SU-DHL-6 (cell line): ENCODE data around the gene ORM1.
"Not testable (repeated sequence)": the region's sequence is repeated elsewhere in the genome, so short reads cannot be mapped to it uniquely, and the experiment has no call there.

Experiments
- H2AFZ ChIP-seq: fragments of 200-600 bp; sonication (generic); 2 replicates; pipeline ENCODE4 v1.6.1; 2014; ENCODE audit warnings: low read depth, mild to moderate bottlenecking, moderate library complexity, mixed read lengths, antibody characterized with exemption, low read length; ENCODE audit not compliant: severe bottlenecking
- H3F3A ChIP-seq: fragments of 200-600 bp; shearing (Covaris generic); 2 replicates; pipeline ENCODE4 v1.6.0; 2016; ENCODE audit warnings: antibody characterized with exemption, mild to moderate bottlenecking; ENCODE audit not compliant: insufficient read depth
- H3K27ac ChIP-seq: fragments of 200-600 bp; sonication (generic); 2 replicates; pipeline ENCODE4 v1.5.1; 2016; ENCODE audit warnings: low read depth, mild to moderate bottlenecking, low read length, moderate library complexity, mixed read lengths
- H3K27me3 ChIP-seq: fragments of 200-600 bp; sonication (generic), shearing (Covaris generic); 2 replicates; pipeline ENCODE4 v1.6.0; 2014; ENCODE audit warnings: mild to moderate bottlenecking, low read length
- H3K36me3 ChIP-seq: fragments of 200-600 bp; sonication (generic); 2 replicates; pipeline ENCODE4 v1.6.1; 2014; ENCODE audit warnings: mild to moderate bottlenecking, low read length, mixed read lengths
- H3K4me2 ChIP-seq: fragments of 300-600, 200-600 bp; shearing (Covaris generic), sonication (generic); 2 replicates; pipeline ENCODE4 v1.6.0; 2014; ENCODE audit warnings: low read length, low read depth, mild to moderate bottlenecking; ENCODE audit not compliant: poor library complexity, severe bottlenecking
- H3K4me3 ChIP-seq: fragments of 200-600 bp; sonication (generic); 2 replicates; pipeline ENCODE4 v1.5.1; 2014; ENCODE audit warnings: antibody characterized with exemption, low read length, mild to moderate bottlenecking, mixed read lengths; ENCODE audit not compliant: insufficient read depth, poor library complexity, severe bottlenecking
- H3K79me2 ChIP-seq: fragments of 200-600 bp; sonication (generic); 2 replicates; pipeline ENCODE4 v1.6.1; 2014; ENCODE audit warnings: mild to moderate bottlenecking, low read length, moderate library complexity; ENCODE audit not compliant: insufficient read depth
- H3K9ac ChIP-seq: fragments of 200-600 bp; sonication (generic); 2 replicates; pipeline ENCODE4 v1.7.0; 2014; ENCODE audit warnings: mild to moderate bottlenecking, low read length
- H3K9me2 ChIP-seq: fragments of 200-600 bp; sonication (generic); replicated peaks from 2 replicates; pipeline ENCODE4 v1.6.1; 2014; ENCODE audit warnings: low read length; ENCODE audit not compliant: insufficient read depth
- H3K9me3 ChIP-seq: fragments of 200-600 bp; sonication (generic); 2 replicates; pipeline ENCODE4 v1.6.1; 2014; ENCODE audit warnings: low read length, mixed read lengths; ENCODE audit not compliant: insufficient read depth
- H4K20me1 ChIP-seq: fragments of 200-600 bp; sonication (generic); 2 replicates; pipeline ENCODE4 v1.6.1; 2014; ENCODE audit warnings: low read depth, mild to moderate bottlenecking, antibody characterized with exemption, low read length, moderate library complexity, mixed read lengths
- EZH2phosphoT487 ChIP-seq: fragments of 200-600 bp; sonication (generic), shearing (Covaris generic); conservative IDR thresholded peaks from 2 replicates; pipeline ENCODE4 v1.6.1; 2018; ENCODE audit warnings: mild to moderate bottlenecking, antibody characterized with exemption, low read length, moderate library complexity, mixed read lengths
- TF ChIP-seq, protein P1 (sequence below): fragments of 200-600 bp; sonication (generic); IDR thresholded peaks from one replicate; pipeline ENCODE4 v1.5.1; 2017; ENCODE audit warnings: antibody characterized with exemption, mild to moderate bottlenecking, low read length, moderate library complexity; ENCODE audit not compliant: insufficient read depth, poor library complexity, severe bottlenecking

Gene ORM1

DNA sequence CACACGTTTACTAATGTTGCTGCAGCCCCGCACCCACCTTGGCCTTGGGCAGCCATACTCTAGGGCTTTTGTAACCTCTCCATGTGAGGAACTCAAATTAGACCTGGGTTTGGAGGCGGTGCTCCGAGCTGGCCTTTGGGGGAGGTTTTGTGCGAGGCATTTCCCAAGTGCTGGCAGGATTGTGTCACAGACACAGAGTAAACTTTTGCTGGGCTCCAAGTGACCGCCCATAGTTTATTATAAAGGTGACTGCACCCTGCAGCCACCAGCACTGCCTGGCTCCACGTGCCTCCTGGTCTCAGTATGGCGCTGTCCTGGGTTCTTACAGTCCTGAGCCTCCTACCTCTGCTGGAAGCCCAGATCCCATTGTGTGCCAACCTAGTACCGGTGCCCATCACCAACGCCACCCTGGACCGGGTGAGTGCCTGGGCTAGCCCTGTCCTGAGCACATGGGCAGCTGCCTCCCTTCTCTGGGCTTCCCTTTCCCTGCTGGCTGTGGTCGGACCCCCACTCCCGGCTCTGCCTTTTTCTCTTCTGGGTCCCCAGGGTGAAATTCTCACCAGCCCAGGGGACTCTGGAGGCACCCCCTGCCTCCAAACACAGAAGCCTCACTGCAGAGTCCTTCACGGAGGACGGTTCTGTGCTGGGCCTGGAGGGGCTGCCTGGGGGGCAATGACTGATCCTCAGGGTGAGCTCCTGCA lies at the start of gene ORM1:
TSS of gene ORM1 (plus strand) at position 268 of the 701 bp plus-strand sequence. CDS start at position 304, 36 bp downstream.
- H4K20me1 ChIP-seq, H3K79me2 ChIP-seq: not testable (repeated sequence)

DNA sequence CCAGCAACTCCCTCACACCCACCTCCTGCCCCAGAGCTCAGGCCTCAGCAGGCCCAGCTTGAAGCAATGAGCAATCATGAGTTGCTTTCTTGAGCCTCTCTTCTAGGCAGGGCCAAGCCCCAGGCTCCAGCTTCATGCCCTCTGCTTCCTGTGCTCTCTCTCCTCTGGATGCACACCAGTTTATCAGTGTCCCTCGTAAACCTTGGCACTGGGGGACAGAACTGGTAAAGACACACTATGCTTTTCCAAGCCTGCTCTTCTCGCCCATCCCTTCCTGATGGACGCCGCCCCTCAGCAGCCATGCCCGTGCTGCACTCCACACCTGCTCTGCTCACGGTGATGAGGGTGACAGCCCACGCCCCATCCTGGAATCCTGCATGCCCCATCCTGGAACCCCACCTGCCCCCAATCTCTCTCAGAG lies 49.4 kb upstream of the ORM1 start:
- Histone ChIP-seq H3K4me3 (no peak overlapping the region), H3K9ac (no peak overlapping the region), H3K9me3 (no peaks in the 10 kb centered on the region), H3K36me3 (no peaks in the 10 kb centered on the region), H4K20me1 (no peaks in the 10 kb centered on the region), H3F3A (no peaks in the 10 kb centered on the region), H3K79me2 (no peaks in the 10 kb centered on the region), H2AFZ (no peak overlapping the region), H3K27me3 (no peaks in the 10 kb centered on the region), H3K9me2 (no peaks in the 10 kb centered on the region), H3K27ac (no peak overlapping the region), H3K4me2 (no peak overlapping the region)
- TF ChIP-seq, protein P1, sequence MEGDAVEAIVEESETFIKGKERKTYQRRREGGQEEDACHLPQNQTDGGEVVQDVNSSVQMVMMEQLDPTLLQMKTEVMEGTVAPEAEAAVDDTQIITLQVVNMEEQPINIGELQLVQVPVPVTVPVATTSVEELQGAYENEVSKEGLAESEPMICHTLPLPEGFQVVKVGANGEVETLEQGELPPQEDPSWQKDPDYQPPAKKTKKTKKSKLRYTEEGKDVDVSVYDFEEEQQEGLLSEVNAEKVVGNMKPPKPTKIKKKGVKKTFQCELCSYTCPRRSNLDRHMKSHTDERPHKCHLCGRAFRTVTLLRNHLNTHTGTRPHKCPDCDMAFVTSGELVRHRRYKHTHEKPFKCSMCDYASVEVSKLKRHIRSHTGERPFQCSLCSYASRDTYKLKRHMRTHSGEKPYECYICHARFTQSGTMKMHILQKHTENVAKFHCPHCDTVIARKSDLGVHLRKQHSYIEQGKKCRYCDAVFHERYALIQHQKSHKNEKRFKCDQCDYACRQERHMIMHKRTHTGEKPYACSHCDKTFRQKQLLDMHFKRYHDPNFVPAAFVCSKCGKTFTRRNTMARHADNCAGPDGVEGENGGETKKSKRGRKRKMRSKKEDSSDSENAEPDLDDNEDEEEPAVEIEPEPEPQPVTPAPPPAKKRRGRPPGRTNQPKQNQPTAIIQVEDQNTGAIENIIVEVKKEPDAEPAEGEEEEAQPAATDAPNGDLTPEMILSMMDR = no peak
- no peak for TF ChIP-seq EZH2phosphoT487

More for the DNA sequence above, at the start of gene ORM1:
- H3K4me3 ChIP-seq, H3F3A ChIP-seq, H3K36me3 ChIP-seq, H3K4me2 ChIP-seq, H3K9me2 ChIP-seq, H3K27ac ChIP-seq, H3K9ac ChIP-seq, H2AFZ ChIP-seq, H3K9me3 ChIP-seq, H3K27me3 ChIP-seq: not testable (repeated sequence)

DNA sequence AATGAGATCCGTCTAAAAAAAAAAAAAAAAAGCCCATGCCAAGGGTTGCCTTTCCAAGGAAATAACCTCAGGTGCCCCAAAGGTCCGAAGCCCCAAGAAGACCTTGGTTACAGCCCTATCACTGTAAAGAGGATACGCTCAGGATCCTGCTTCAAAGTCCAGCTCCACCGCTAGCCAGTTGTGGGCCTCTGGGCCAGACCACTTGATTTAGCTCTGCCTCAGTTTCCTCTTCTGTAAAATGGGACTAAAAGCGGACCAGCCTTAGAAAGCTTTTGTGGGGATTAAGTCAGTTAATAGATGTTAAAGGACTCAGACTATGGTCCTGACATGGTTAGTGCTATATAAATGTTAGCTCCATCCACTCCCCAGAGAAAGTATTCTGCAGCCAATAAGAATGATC lies 48.7 kb upstream of the ORM1 start:
- Histone ChIP-seq H2AFZ (no peak overlapping the region), H3K27me3 (no peaks in the 10 kb centered on the region), H3K79me2 (no peaks in the 10 kb centered on the region), H3F3A (no peaks in the 10 kb centered on the region), H3K9me3 (no peaks in the 10 kb centered on the region), H3K36me3 (no peaks in the 10 kb centered on the region), H3K9ac (no peak overlapping the region), H3K9me2 (no peaks in the 10 kb centered on the region), H3K4me2 (no peak overlapping the region), H4K20me1 (no peaks in the 10 kb centered on the region), H3K4me3 (no peak overlapping the region), H3K27ac (no peak overlapping the region)
- no peak for TF ChIP-seq EZH2phosphoT487
- TF ChIP-seq, protein P1 = no peak

DNA sequence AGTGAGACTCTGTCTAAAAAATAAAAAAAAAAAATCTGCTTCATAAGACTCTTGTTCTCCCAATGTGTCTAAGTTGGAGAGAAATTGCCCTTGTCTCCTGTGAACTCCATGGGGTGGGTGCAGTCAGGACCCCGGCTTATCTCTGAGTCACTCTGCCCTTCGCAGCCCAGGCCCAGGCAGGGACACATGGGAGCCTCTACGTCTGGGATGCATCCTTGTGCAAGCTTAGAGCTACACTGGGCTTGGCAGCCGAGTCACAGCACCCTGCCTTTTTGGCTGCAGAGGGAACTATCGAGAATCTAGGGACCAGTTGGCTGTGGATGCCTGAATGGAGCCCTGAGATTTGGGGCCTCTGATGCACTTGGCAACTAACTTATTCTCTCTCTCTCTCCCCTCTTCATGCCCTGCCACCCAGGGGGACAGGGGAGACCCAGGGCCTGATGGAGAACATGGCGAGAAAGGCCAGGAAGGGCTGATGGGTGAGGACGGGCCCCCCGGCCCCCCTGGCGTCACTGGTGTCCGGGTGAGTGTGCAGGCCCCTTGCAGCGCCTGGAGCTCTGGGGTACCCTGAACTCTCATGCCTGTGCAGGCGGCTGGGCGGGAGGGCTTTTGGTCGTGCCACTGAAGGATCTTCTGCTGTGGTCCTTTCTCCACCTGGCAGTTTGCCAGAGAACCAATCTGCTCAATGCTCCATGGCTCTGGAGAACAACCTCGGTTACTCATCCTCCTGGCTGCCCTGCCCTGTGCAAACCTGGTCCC lies 47.5 kb upstream of the ORM1 start:
- Histone ChIP-seq H3K27ac (no peak overlapping the region), H3K27me3 (no peaks in the 10 kb centered on the region), H3K9me2 (no peaks in the 10 kb centered on the region), H3K9ac (no peak overlapping the region), H3F3A (no peaks in the 10 kb centered on the region), H4K20me1 (no peaks in the 10 kb centered on the region), H3K4me3 (no peak overlapping the region), H3K4me2 (no peak overlapping the region), H3K36me3 (no peaks in the 10 kb centered on the region), H3K79me2 (no peaks in the 10 kb centered on the region), H2AFZ (no peak overlapping the region), H3K9me3 (no peaks in the 10 kb centered on the region)
- no peak for TF ChIP-seq EZH2phosphoT487
- TF ChIP-seq, protein P1 = no peak
